ENCODE results near the gene RPTOR.

DNA sequence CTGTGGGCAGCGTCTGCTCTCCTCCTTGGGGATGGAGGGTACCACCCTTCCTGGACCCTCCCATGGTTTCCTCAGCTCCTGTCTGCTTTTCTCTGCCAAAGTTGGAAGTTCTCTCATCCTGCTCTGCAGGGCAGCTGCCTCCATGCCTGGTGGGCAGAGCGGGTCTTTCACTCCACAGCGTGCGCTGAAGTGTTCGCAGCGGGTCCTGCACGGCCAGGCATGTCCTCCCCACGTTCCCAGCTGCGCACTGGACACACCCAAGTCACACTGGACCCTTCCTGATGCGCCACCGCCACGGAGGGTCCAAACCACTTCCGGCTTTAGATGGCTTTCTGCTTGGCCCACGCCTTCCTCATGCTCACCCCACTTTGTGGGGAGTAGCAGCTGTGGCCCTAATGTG, 34.5 kb upstream of the RPTOR start:
- TF ChIP-seq, protein P1, sequence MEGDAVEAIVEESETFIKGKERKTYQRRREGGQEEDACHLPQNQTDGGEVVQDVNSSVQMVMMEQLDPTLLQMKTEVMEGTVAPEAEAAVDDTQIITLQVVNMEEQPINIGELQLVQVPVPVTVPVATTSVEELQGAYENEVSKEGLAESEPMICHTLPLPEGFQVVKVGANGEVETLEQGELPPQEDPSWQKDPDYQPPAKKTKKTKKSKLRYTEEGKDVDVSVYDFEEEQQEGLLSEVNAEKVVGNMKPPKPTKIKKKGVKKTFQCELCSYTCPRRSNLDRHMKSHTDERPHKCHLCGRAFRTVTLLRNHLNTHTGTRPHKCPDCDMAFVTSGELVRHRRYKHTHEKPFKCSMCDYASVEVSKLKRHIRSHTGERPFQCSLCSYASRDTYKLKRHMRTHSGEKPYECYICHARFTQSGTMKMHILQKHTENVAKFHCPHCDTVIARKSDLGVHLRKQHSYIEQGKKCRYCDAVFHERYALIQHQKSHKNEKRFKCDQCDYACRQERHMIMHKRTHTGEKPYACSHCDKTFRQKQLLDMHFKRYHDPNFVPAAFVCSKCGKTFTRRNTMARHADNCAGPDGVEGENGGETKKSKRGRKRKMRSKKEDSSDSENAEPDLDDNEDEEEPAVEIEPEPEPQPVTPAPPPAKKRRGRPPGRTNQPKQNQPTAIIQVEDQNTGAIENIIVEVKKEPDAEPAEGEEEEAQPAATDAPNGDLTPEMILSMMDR (conservative IDR thresholded peaks at IDR 0.05 in 1 of 2, IDR thresholded peaks at IDR 0.05 in 1 of 2; ENCODE audit: low read depth in 1 of 2, low read length in 2 of 2) = no peak
- no peak for TF ChIP-seq EZH2 (IDR thresholded peaks at IDR 0.05; ENCODE audit: low read length, missing control alignments)
